HepG2 (cell line): Measurements from ENCODE around the gene IFT43. TPM values are rescaled to one million over a fixed set of nuclear protein-coding genes. Genes with fewer than 3 reads are reported as not detected.

Experiments
- ATAC-seq: fragments of 200-7000 bp; cut with Tn5 transposase; 3 replicates; pipeline ENCODE4 v1.9.1; 2020; ENCODE audit warnings: mild to moderate bottlenecking, moderate library complexity
- BruUV-seq: library from RNA; stranded (reverse); fragments of 400-500 nt; replicated peaks from 2 replicates; lab custom pipeline; 2021; lab: Mats Ljungman, UMichigan
- CTCF ChIA-PET: fragments of 300-600 bp; formaldehyde crosslinking; extraction: SDS; loops from one replicate; lab custom pipeline; 2021; ENCODE audit warnings: low total read pairs, inconsistent platforms, low intra/inter-chr PET ratio; lab: Yijun Ruan, JAX
- POLR2A ChIA-PET: fragments of 350-600 bp; sonication (Branson Sonifier 250); formaldehyde crosslinking; loops from one replicate; lab custom pipeline; 2020; ENCODE audit warnings: antibody characterized with exemption, inconsistent platforms; lab: Yijun Ruan, JAX
- DNase-seq: peaks from one replicate; pipeline ENCODE4 v3.0.0-alpha.2; 2015; ENCODE audit warnings: low spot score
- FAIRE-seq: peaks from 3 replicates; lab custom pipeline; 2011; peaks lifted over from hg19 to GRCh38; lab: Jason Lieb, UNC
- H2AFZ ChIP-seq: one replicate; pipeline ENCODE4 v1.6.1; 2011; ENCODE audit warnings: low read length, inconsistent platforms
- H3K27ac ChIP-seq: fragments of 300-600 bp; 3 replicates; pipeline ENCODE4 v1.8.0; 2011; ENCODE audit warnings: mixed run types, mild to moderate bottlenecking, mixed read lengths, low read length, inconsistent platforms; ENCODE audit not compliant: insufficient read depth; ENCODE audit errors: extremely low read length
- H3K27me3 ChIP-seq, 2 experiments: fragments of 200-600 bp in 1 of 2; 2 replicates in 1 of 2; 3 replicates in 1 of 2; pipeline versions ENCODE4 v1.6.0 to v1.8.0; 2011; ENCODE audit warnings: low read length in 2 of 2, mild to moderate bottlenecking in 2 of 2, moderate library complexity in 2 of 2, inconsistent platforms in 1 of 2; ENCODE audit not compliant: insufficient read depth in 2 of 2, control insufficient read depth in 1 of 2
- H3K36me3 ChIP-seq, 2 experiments: fragments of 200-600 bp in 1 of 2; replicated peaks in 1 of 2; 2 replicates in 1 of 2; 3 replicates in 1 of 2; pipeline versions ENCODE4 v1.5.1 to v1.8.0; 2011; ENCODE audit warnings: low read length in 2 of 2, inconsistent platforms in 1 of 2; ENCODE audit not compliant: insufficient read depth in 2 of 2, control insufficient read depth in 1 of 2
- H3K4me1 ChIP-seq: 2 replicates; pipeline ENCODE4 v1.5.1; 2012; ENCODE audit warnings: low read length, inconsistent platforms; ENCODE audit not compliant: insufficient read depth
- H3K4me2 ChIP-seq: 2 replicates; pipeline ENCODE4 v1.6.0; 2011; ENCODE audit warnings: low read depth, low read length, inconsistent platforms
- H3K4me3 ChIP-seq, 3 experiments: fragments of 200-600 bp in 1 of 3; sonication (generic), shearing (Covaris generic) in 1 of 3; replicated peaks in 1 of 3; 2 replicates each; pipeline ENCODE4 v1.5.1; 2011 to 2016; ENCODE audit warnings: low read length in 3 of 3, inconsistent platforms in 2 of 3, low read depth in 2 of 3, mild to moderate bottlenecking in 2 of 3, control low read depth in 1 of 3, mixed read lengths in 1 of 3; ENCODE audit not compliant: insufficient read depth in 1 of 3
- H3K79me2 ChIP-seq: one replicate; pipeline ENCODE4 v1.6.1; 2011; ENCODE audit warnings: low read length, inconsistent platforms; ENCODE audit not compliant: insufficient read depth
- H3K9ac ChIP-seq: 2 replicates; pipeline ENCODE4 v1.6.0; 2011; ENCODE audit warnings: mild to moderate bottlenecking, low read depth, low read length, inconsistent platforms; ENCODE audit not compliant: insufficient read depth
- H3K9me3 ChIP-seq: 2 replicates; pipeline ENCODE4 v1.5.1; 2012; ENCODE audit warnings: mild to moderate bottlenecking, low read length
- H4K20me1 ChIP-seq: 2 replicates; pipeline ENCODE4 v1.6.0; 2011; ENCODE audit warnings: inconsistent platforms, mild to moderate bottlenecking, low read length, moderate library complexity; ENCODE audit not compliant: insufficient read depth
- CREB3 ChIP-seq: sonication (generic); formaldehyde crosslinking; IDR thresholded peaks from 2 replicates; pipeline ENCODE4 v1.5.0; 2020; ENCODE audit warnings: missing genetic modification reagents
- GATAD2A ChIP-seq: IDR thresholded peaks from 2 replicates; pipeline ENCODE4 v1.6.1; 2016
- MLXIP ChIP-seq: sonication (generic); formaldehyde crosslinking; IDR thresholded peaks from 2 replicates; pipeline ENCODE4 v1.9.0; 2021; ENCODE audit warnings: missing genetic modification reagents, borderline replicate concordance
- NCOA1 ChIP-seq: sonication (generic); formaldehyde crosslinking; IDR thresholded peaks from 2 replicates; pipeline ENCODE4 v1.9.0; 2021; ENCODE audit warnings: missing genetic modification reagents
- ZNF337 ChIP-seq: sonication (generic); formaldehyde crosslinking; IDR thresholded peaks from 2 replicates; pipeline ENCODE4 v1.5.1; 2020; ENCODE audit warnings: missing genetic modification reagents, low read depth, mild to moderate bottlenecking, borderline replicate concordance
- ZNF543 ChIP-seq: sonication (generic); formaldehyde crosslinking; IDR thresholded peaks from 2 replicates; pipeline ENCODE4 v1.4.0; 2020; ENCODE audit warnings: mild to moderate bottlenecking, missing genetic modification reagents
- ZNF563 ChIP-seq: sonication (generic); formaldehyde crosslinking; IDR thresholded peaks from 2 replicates; pipeline ENCODE4 v1.8.0; 2022; ENCODE audit warnings: mild to moderate bottlenecking, moderate library complexity, missing genetic modification reagents
- ZNF883 ChIP-seq: sonication (generic); formaldehyde crosslinking; IDR thresholded peaks from 2 replicates; pipeline ENCODE4 v1.5.1; 2020; ENCODE audit warnings: mild to moderate bottlenecking, missing genetic modification reagents; ENCODE audit errors: not compliant biosample characterization
- WGBS: methylation state at CpG from one replicate; pipeline ENCODE4 v1.1.6; 2017; ENCODE audit warnings: low lambda C conversion rate; 5-methylcytosine and 5-hydroxymethylcytosine counted together
- in situ Hi-C: cut with HindIII; loops from 2 replicates; pipeline ENCODE4 v1.10.0; 2017; ENCODE audit warnings: low pct_unique_long_range_greater_than_20kb; ENCODE audit not compliant: extremely low pct_ligation_motif_present
- intact Hi-C: fragments of 100-400 bp; cut with micrococcal nuclease; formaldehyde crosslinking; loops from one replicate; pipeline ENCODE4 v1.10.0; 2022; ENCODE audit not compliant: unreplicated experiment
- polyA plus RNA-seq, 8 experiments: library from polyadenylated mRNA; depleted of rRNA in 3 of 8; stranded (reverse) in 7 of 8; unstranded in 1 of 8; fragments of >200 nt; fragmentation: Illumina TruSeq in 4 of 8; extraction: Trizol in 4 of 8; gene quantifications; 2 replicates each; pipeline versions ENCODE4 v1.2.1 to v1.2.3, GENCODE V29; 2011 to 2016; ENCODE audit warnings: low read depth in 4 of 8, missing spikeins in 1 of 8, mixed read lengths in 1 of 8; ENCODE audit not compliant: insufficient read depth in 1 of 8
- total RNA-seq, 5 experiments: library from RNA; depleted of rRNA; stranded (reverse); fragments of >200 nt; fragmentation: Illumina TruSeq; extraction: Trizol; gene quantifications; 2 replicates each; pipeline ENCODE4 v1.2.3, GENCODE V29; 2016; ENCODE audit warnings: low read depth in 1 of 5
- TF ChIP-seq, protein P1 (sequence below): sonication (generic); formaldehyde crosslinking; IDR thresholded peaks from 2 replicates; pipeline ENCODE4; 2020; ENCODE audit warnings: missing genetic modification reagents, mild to moderate bottlenecking, borderline replicate concordance

IFT43 gene
- total and polyA plus RNA-seq, 2 of the 13 experiments (the other 11 are each of a cell fraction or from before 2014, with no cell fraction given) = 0.15 to 0.55 TPM

GRCh38 chr14:76131071-76131965 is 145.8 kb downstream of the IFT43 start:
- no peaks in the 10 kb centered on the region for H3K36me3 ChIP-seq
- ChIA-PET POLR2A (no interaction called here), CTCF (no interaction called here)
- H3K79me2 ChIP-seq = no peaks in the 10 kb centered on the region
- in situ Hi-C loops (no loop called here), intact Hi-C loops (no loop called here)
- no peaks in the 10 kb centered on the region for H4K20me1 ChIP-seq
- H3K9me3 ChIP-seq = no peaks in the 10 kb centered on the region
- FAIRE-seq (no peak), DNase-seq (no peak), ATAC-seq (no peak)
- H2AFZ ChIP-seq = no peak overlapping the region
- no peak overlapping the region for H3K9ac ChIP-seq
- TF ChIP-seq, protein P1, sequence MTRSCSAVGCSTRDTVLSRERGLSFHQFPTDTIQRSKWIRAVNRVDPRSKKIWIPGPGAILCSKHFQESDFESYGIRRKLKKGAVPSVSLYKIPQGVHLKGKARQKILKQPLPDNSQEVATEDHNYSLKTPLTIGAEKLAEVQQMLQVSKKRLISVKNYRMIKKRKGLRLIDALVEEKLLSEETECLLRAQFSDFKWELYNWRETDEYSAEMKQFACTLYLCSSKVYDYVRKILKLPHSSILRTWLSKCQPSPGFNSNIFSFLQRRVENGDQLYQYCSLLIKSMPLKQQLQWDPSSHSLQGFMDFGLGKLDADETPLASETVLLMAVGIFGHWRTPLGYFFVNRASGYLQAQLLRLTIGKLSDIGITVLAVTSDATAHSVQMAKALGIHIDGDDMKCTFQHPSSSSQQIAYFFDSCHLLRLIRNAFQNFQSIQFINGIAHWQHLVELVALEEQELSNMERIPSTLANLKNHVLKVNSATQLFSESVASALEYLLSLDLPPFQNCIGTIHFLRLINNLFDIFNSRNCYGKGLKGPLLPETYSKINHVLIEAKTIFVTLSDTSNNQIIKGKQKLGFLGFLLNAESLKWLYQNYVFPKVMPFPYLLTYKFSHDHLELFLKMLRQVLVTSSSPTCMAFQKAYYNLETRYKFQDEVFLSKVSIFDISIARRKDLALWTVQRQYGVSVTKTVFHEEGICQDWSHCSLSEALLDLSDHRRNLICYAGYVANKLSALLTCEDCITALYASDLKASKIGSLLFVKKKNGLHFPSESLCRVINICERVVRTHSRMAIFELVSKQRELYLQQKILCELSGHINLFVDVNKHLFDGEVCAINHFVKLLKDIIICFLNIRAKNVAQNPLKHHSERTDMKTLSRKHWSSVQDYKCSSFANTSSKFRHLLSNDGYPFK (CRISPR knock-in tag) = no peak
- TF ChIP-seq ZNF563 (CRISPR knock-in tag) (no peak), NCOA1 (CRISPR knock-in tag) (no peak), CREB3 (CRISPR knock-in tag) (no peak), ZNF543 (CRISPR knock-in tag) (no peak), ZNF337 (CRISPR knock-in tag) (no peak), ZNF883 (CRISPR knock-in tag) (no peak), MLXIP (no peak), GATAD2A (CRISPR knock-in tag) (no peak)
- no peaks in the 10 kb centered on the region for H3K4me1 ChIP-seq
- H3K27ac ChIP-seq = no peak overlapping the region
- WGBS = 48% methylated on average over 15 of the region's 30 CpGs
- H3K4me3 ChIP-seq = no peak overlapping the region
- no peak overlapping the region for H3K4me2 ChIP-seq
- no TSS peak for BruUV-seq
- peaks cover 1 to 16% of the 10 kb centered on the region in 2 experiments; a peak in 2 of 5 replicates for H3K27me3 ChIP-seq
